Stomach (tissue), 4 donors: ENCODE results near the gene PITPNM3.
A peak's percentile ranks its signal among the peaks of the same experiment; 100 is the strongest.

Source experiments
- POLR2AphosphoS5 ChIP-seq, 3 donors: sonication (generic); formaldehyde crosslinking; IDR thresholded peaks; one replicate each; pipeline ENCODE4 v1.6.1; 2016; ENCODE audit warnings: antibody characterized with exemption in 3 of 3
- TF ChIP-seq, protein P1 (sequence below), 7 experiments: fragments of 450-650 bp in 4 of 7; fragments of 200-600 bp in 3 of 7; sonication (generic) in 3 of 7; IDR thresholded peaks; one replicate each; pipeline ENCODE4 v1.5.1; 2016 to 2019; ENCODE audit warnings: antibody characterized with exemption in 7 of 7, control low read depth in 2 of 7, mild to moderate bottlenecking in 1 of 7

- TF ChIP-seq, protein P1, sequence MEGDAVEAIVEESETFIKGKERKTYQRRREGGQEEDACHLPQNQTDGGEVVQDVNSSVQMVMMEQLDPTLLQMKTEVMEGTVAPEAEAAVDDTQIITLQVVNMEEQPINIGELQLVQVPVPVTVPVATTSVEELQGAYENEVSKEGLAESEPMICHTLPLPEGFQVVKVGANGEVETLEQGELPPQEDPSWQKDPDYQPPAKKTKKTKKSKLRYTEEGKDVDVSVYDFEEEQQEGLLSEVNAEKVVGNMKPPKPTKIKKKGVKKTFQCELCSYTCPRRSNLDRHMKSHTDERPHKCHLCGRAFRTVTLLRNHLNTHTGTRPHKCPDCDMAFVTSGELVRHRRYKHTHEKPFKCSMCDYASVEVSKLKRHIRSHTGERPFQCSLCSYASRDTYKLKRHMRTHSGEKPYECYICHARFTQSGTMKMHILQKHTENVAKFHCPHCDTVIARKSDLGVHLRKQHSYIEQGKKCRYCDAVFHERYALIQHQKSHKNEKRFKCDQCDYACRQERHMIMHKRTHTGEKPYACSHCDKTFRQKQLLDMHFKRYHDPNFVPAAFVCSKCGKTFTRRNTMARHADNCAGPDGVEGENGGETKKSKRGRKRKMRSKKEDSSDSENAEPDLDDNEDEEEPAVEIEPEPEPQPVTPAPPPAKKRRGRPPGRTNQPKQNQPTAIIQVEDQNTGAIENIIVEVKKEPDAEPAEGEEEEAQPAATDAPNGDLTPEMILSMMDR (IDR thresholded peaks at IDR 0.05), result no peak
- peak in 1 of 3 donors; percentile 43 for TF ChIP-seq POLR2AphosphoS5 (IDR thresholded peaks at IDR 0.05)
Measured at GRCh38 chr17:6492892-6493674, 63.3 kb downstream of the PITPNM3 start.
